GM19452 (cell line): ENCODE measurements around the gene CACNG1.

ENCODE experiments used
- ATAC-seq: cut with Tn5 transposase; IDR thresholded peaks from one replicate; pipeline ENCODE4 v1.9.1; 2021; ENCODE audit not compliant: unreplicated experiment

CACNG1 gene

DNA sequence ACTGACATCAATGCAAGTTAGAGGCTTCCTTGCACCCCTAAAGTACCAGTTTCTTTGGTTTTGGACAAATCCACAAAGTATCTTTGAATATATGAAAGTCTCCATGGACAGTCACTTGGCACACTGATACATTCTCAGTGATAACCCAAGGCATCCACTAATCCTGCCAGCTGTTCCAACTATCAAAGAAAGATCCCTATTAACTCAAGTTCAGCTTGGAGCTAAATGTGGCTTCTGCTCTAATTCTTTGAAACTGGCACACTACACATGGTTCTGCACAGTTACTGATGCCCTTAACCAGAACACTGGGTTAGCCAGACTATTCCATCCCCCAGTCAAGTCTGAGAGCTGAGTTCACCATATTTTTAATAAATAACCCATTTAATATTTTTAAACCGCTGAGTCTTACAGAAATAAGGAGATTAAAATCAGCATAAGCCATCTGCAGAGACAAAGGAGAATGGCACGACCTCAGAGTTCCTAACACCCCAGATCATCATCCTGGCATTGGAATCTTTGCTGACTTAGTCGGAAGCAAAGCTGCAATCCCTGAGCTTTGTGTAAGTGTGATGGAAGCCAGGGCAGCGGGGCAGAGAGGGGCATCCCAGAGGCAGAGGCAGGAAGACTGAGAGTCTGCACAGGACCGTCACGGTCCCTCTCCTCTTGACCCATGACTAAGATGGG is 6.3 kb downstream of the CACNG1 start:
- no peak for ATAC-seq

DNA sequence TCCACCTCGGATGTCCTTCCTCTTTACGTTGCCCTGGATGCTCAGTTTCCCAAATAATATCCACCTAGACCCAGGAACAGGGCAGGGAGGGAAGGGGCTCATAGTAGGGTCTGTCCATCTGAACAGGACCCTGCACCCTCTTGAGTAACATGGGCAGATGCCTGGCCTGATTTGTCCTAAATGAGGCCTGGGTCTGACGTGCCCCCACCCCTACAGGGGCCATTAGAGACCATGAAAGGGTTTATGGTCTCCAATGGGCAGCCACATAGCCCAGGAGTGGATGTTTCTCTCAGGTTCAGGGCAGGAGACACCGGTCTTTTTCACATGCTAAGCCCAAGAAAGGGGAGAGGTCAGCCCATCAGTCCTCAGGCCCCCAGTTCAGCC is 6.8 kb downstream of the CACNG1 start:
- no peak for ATAC-seq

DNA sequence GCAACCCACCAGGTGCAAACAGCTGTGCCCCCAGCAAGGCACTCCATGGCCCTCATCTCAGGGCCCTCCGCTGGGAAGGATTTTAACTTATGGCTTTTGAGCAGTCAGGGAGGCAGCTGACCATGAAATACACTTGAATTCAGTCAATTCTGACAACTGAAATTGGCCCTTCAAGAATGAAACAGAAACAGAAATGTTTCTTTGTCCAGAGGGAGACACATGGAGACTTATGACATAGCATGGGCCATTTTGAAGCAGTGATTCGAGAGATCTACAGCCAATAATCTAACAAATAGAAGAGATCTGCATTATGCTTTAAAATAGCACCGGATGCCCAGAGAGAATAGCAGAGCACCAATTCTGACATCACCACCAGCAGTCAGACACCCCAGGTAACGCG is 7.5 kb downstream of the CACNG1 start:
- ATAC-seq, result no peak

DNA sequence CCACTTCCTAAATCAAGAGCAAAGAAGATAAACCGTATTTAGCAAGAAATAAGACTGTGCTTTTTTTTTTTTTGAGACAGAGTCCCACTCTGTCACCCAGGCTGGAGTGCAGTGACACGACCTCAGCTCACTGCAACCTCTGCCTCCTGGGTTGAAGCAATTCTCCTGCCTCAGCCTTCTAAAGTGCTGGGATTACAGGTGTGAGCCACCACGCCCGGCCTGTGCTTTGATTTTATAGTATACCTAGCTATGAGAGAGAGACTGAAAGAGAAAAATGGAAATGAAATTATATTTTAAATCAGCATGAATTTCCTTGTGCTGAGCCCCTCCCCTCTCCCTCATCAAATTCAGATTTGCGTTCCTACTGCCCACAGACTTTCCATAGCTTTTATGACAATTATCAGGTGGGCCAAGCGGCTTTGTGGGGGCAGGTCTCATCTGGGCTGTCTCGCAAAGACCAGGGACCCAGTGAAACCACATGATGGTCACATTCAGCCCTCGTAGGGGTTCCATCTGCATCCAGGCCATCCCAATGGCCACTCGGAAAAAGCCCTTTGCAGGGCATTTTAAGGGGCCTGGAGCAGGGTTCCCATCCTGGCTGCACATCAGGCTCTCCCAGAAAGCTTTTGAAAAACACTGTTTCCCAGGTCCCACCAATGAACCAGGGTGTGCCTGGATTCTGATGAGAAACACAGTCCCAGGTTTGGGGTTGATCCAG is 8.5 kb downstream of the CACNG1 start:
- no peak for ATAC-seq

DNA sequence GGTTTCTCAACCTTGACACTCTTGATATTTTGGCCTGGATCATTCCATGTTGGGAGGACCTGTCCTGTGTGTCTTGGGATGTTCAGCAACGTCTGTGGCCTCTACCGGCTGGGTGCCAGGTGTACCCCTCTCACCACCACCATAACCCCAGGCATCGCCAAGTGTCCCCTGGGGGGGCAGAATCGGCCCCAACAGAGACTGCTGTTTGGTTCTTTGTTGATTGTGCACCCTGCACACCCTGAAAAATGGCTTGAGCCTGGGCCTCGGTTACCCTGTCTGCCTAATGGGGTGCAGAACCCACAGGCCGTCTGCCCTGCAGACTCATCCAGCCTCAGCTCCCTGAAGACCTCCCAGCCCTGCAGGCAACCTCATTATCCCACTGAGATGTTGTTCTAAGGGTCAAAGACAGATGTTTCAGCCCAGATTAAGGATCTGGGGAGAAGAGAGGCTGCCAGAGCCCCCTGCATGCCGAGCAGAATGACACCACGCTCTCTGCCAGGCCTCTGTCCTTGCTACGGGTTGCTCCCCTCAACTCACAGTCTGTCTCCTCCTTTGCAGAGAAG is 9.2 kb downstream of the CACNG1 start:
- no peak for ATAC-seq

- no peak for ATAC-seq
Observed at GRCh38 chr17:67054011-67054591, 9.7 kb downstream of the CACNG1 start.

DNA sequence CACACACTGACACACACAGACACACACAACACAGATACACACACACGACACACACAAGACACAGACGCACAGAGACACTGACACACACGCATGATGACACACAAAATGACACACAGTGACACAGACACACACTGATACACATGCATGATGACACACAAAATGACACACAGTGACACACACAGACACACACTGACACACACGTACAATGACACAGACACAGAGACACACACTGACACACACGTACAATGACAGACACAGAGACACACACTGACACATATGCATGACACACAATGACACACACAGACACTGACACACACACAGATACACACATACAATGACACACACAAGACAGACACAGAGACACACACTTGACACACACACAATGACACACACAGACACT is 10.3 kb downstream of the CACNG1 start:
- no peak for ATAC-seq

GRCh38 chr17:67055041-67055443 is 10.7 kb downstream of the CACNG1 start:
- ATAC-seq, result no peak

DNA sequence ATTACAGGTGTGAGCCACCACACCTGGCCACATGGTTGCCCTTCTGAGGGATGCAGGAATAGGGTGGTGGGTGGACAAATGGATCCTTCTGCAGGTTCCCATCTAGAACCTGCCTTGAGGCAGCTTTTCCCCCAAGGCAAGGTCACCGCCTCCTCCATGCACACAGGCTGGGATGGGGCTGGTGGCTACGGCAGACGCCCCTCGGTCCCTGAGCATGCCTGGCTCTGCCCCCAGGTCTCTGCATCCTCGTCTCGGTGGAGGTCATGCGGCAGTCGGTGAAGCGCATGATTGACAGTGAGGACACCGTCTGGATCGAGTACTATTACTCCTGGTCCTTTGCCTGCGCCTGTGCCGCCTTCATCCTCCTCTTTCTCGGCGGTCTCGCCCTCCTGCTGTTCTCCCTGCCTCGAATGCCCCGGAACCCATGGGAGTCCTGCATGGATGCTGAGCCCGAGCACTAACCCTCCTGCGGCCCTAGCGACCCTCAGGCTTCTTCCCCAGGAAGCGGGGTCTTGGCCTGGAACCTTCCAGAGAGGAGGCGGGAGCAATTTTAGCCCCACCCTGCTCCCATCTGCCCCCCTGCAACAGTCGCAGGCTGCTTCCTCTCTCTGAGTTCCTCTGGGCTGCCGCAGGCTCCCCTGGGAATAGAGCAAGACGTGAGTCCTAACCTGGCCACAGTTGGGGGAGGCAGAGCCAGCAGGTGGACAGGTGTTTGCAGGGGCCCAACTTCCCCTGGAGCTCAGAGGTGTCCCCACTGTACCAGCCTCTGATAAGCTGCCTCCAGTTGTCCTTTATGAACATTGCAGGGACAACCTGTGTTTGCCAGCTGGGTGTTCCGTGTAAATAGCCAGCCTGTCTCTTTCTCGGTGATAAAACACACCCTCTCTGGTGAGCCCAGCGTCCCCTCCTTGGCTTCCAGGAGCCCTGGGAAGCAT is 11.7 kb downstream of the CACNG1 start:
- no peak for ATAC-seq

- ATAC-seq, result no peak
Observed at GRCh38 chr17:67056746-67057490, 12.6 kb downstream of the CACNG1 start.

GRCh38 chr17:67058036-67058435 is 13.7 kb downstream of the CACNG1 start:
- no peak for ATAC-seq

DNA sequence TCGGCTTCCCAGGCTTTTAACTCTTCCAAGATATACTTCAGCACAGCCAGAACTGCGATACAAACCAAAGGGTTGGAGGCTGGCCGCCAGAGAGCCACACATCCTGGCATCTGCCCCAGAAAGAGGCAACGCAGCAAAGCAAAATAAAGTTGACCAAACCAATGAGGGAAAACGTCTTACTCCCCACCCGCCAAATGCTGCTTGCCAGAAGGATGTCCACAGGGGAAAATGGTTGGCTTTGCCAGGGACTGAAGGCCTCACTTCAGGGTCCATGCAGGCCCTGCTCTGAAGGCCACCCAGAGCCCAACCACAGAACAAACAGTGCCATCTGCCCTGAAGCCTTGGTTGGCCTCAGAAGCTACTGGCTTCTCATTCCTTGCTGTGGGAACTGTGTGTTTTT is 15.0 kb downstream of the CACNG1 start:
- no peak for ATAC-seq

DNA sequence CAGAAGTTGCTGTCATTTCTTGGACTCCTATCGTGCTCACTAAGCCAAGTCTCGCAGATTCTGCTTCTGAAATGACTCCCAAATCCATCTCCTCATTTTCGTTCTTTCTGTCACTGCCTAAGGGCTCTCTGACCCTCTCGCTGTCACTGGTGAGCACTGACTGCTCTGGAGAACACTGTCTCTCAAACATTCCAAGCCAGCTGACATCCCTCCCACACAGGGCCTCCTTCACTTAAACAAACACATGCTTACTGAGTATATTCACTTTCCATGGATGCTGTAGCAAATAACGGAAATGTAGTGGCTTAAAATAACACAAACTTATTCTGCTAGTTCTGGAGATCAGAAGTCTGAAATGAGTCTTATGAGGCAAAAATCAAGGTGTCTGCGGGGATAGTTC is 18.8 kb downstream of the CACNG1 start:
- ATAC-seq, result no peak

GRCh38 chr17:67066717-67067116 is 22.4 kb downstream of the CACNG1 start:
- ATAC-seq, result no peak

DNA sequence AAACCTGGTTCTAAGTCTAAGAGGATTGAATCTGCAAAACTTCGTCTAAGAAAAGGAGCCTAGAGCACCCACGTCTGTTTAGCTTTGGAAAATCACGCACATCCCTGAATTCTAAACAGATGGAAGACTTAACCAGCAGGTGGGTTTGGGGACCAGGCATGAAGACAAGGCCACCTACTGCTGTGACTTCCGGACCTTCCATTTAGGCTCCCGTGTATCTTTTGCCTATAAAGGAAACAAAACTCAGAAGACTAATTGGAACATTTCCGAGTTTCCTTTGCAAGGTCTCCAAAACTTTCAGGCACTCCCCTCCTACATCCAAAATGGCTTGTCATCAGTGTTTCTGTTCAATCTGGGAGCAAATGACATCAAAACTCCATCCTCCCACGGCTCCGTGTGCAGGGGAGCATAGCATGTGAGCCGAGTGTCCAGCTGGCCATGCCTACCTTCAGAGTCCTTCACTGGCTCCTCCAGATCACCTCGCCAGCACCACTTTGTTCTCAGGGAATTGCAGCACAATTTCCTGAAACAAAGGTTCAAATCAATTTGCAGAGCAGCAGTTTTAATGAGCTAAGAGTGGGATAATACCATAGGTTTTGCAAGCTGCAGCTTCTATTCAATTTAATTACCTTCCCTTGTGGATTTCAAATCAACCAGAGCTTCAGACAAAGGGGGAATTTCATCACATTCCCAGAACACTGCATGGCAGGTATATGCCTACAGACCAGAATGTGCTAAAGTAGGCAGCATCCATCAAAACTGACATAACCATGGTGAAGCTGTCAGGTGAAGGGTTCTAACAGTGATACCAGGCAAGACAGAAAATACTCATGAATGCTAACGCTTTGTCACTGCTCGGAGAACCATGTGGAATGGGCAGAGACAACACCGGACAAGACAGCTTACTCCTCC is 23.5 kb downstream of the CACNG1 start:
- ATAC-seq, result no peak

DNA sequence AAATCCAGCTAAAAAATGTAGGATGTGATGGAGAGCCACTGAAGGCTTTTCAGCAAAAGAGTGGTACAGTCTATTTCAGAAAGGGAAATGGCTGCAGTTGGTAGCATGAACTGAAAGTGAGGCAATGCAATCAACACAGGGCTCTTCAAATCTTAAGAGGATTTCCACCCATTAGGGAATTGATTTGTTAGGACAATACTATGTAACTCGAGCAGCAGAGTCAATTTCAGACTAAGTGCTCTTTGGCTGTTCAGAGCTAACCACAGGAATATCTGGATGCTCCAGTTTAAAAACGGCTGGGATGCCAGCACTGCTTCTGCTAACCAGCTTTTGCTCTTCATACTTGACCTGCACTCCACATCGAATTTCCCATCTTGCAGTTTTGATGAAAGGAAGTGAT is 24.6 kb downstream of the CACNG1 start:
- no peak for ATAC-seq

- no peak for ATAC-seq
Observed at GRCh38 chr17:67069603-67070136, 25.3 kb downstream of the CACNG1 start.

GRCh38 chr17:67071595-67071994 is 27.2 kb downstream of the CACNG1 start:
- ATAC-seq, result no peak

DNA sequence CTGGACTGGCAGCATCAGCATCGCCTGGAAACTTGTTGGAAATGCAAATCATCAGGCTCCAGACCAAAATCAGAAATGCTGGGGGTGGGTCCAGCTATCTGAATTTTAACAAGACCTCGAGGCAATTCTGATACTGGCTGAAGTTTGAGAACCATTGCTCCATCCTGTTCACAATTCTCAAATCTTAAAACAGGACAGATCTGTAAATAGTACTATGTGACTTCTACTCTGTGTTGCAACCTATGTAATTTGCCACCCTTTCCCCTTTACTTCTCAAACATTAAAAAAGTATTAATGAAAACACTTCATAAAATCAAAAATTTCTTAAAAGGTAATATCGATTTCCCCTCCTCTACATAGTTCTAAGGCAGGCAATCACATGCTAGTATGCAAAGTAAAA is 28.5 kb downstream of the CACNG1 start:
- ATAC-seq, result no peak
